ENCODE data around the gene TOMM5.
"Not testable (repeated sequence)": the region's sequence is repeated elsewhere in the genome, so short reads cannot be mapped to it uniquely, and the experiment has no call there.

TOMM5 gene

GRCh38 chr9:37602817-37603216 is 10.4 kb upstream of the TOMM5 start:
- peaks cover 46% of the 10 kb centered on the region for H3K27me3 Mint-ChIP-seq
- H3K27ac Mint-ChIP-seq (ENCODE audit: low read depth) = no peak overlapping the region
- no peaks in the 10 kb centered on the region for H3K36me3 Mint-ChIP-seq (ENCODE audit: insufficient read depth)
- ATAC-seq (replicated peaks; ENCODE audit: extremely low read depth, poor library complexity, severe bottlenecking) (no peak), DNase-seq (ENCODE audit: low spot score in 2 of 2) (no peak)
- no peaks in the 10 kb centered on the region for H3K4me1 Mint-ChIP-seq
- no peak overlapping the region for H3K4me3 Mint-ChIP-seq
- no peaks in the 10 kb centered on the region for H3K9me3 Mint-ChIP-seq

GRCh38 chr9:37602061-37602460 is 9.7 kb upstream of the TOMM5 start:
- not testable (repeated sequence) for DNase-seq (ENCODE audit: low spot score in 2 of 2); H3K9me3 Mint-ChIP-seq; H3K4me3 Mint-ChIP-seq; H3K27ac Mint-ChIP-seq (ENCODE audit: low read depth); ATAC-seq (replicated peaks; ENCODE audit: extremely low read depth, poor library complexity, severe bottlenecking); H3K4me1 Mint-ChIP-seq; H3K36me3 Mint-ChIP-seq (ENCODE audit: insufficient read depth)
- H3K27me3 Mint-ChIP-seq = peaks cover 49% of the 10 kb centered on the region

GRCh38 chr9:37596504-37596903 is 4.1 kb upstream of the TOMM5 start:
- ATAC-seq (replicated peaks; ENCODE audit: extremely low read depth, poor library complexity, severe bottlenecking) (no peak), DNase-seq (ENCODE audit: low spot score in 2 of 2) (no peak)
- Mint-ChIP-seq H3K4me3 (no peak overlapping the region), H3K4me1 (peaks cover 4% of the 10 kb centered on the region), H3K27me3 (peaks cover 34% of the 10 kb centered on the region), H3K36me3 (ENCODE audit: insufficient read depth) (peaks cover 9% of the 10 kb centered on the region), H3K27ac (ENCODE audit: low read depth) (no peak overlapping the region), H3K9me3 (no peaks in the 10 kb centered on the region)

GRCh38 chr9:37593883-37594448 is 1.6 kb upstream of the TOMM5 start:
- Mint-ChIP-seq H3K4me3 (peak overlapping the region; percentile 61), H3K9me3 (no peaks in the 10 kb centered on the region), H3K36me3 (ENCODE audit: insufficient read depth) (peaks cover 14% of the 10 kb centered on the region), H3K4me1 (peaks cover 23% of the 10 kb centered on the region), H3K27ac (ENCODE audit: low read depth) (no peak overlapping the region), H3K27me3 (peaks cover 20% of the 10 kb centered on the region)
- ATAC-seq (replicated peaks; ENCODE audit: extremely low read depth, poor library complexity, severe bottlenecking) (no peak), DNase-seq (ENCODE audit: low spot score in 2 of 2) (no peak)

GRCh38 chr9:37587521-37587920 is 4.9 kb downstream of the TOMM5 start:
- peaks cover 42% of the 10 kb centered on the region for H3K36me3 Mint-ChIP-seq (ENCODE audit: insufficient read depth)
- no peaks in the 10 kb centered on the region for H3K9me3 Mint-ChIP-seq
- H3K27ac Mint-ChIP-seq (ENCODE audit: low read depth) = no peak overlapping the region
- ATAC-seq (replicated peaks; ENCODE audit: extremely low read depth, poor library complexity, severe bottlenecking) = no peak
- no peak for DNase-seq (ENCODE audit: low spot score in 2 of 2)
- no peak overlapping the region for H3K4me3 Mint-ChIP-seq
- no peaks in the 10 kb centered on the region for H3K27me3 Mint-ChIP-seq
- H3K4me1 Mint-ChIP-seq = peaks cover 47% of the 10 kb centered on the region

- Mint-ChIP-seq H3K27ac (ENCODE audit: low read depth) (no peak overlapping the region), H3K9me3 (no peaks in the 10 kb centered on the region), H3K4me3 (no peak overlapping the region), H3K4me1 (peaks cover 31% of the 10 kb centered on the region), H3K36me3 (ENCODE audit: insufficient read depth) (peaks cover 34% of the 10 kb centered on the region), H3K27me3 (no peaks in the 10 kb centered on the region)
- DNase-seq (ENCODE audit: low spot score in 2 of 2) (no peak), ATAC-seq (replicated peaks; ENCODE audit: extremely low read depth, poor library complexity, severe bottlenecking) (no peak)
These were observed 8.8 kb downstream of the TOMM5 start for GRCh38 chr9:37583522-37584121.

- ATAC-seq (replicated peaks; ENCODE audit: extremely low read depth, poor library complexity, severe bottlenecking) (no peak), DNase-seq (ENCODE audit: low spot score in 2 of 2) (no peak)
- H3K27ac Mint-ChIP-seq (ENCODE audit: low read depth) = no peak overlapping the region
- peaks cover 29% of the 10 kb centered on the region for H3K36me3 Mint-ChIP-seq (ENCODE audit: insufficient read depth)
- peaks cover 31% of the 10 kb centered on the region for H3K4me1 Mint-ChIP-seq
- no peaks in the 10 kb centered on the region for H3K27me3 Mint-ChIP-seq
- no peak overlapping the region for H3K4me3 Mint-ChIP-seq
- no peaks in the 10 kb centered on the region for H3K9me3 Mint-ChIP-seq
These were observed 9.7 kb downstream of the TOMM5 start for GRCh38 chr9:37582548-37583157.

GRCh38 chr9:37575921-37576721 is 16.3 kb downstream of the TOMM5 start, which contains the start of gene FBXO10:
Gene FBXO10 (minus strand): TSS chr9:37576380. CDS start chr9:37541768, 34,612 bp downstream.
- H3K4me3 Mint-ChIP-seq = peak within 1 kb of the TSS; percentile 78
- peaks cover 18% of the 10 kb centered on the region for H3K4me1 Mint-ChIP-seq

GRCh38 chr9:37575511-37575914 is 16.9 kb downstream of the TOMM5 start:
- peaks cover 18% of the 10 kb centered on the region for H3K4me1 Mint-ChIP-seq
- no peaks in the 10 kb centered on the region for H3K27me3 Mint-ChIP-seq
- no peaks in the 10 kb centered on the region for H3K9me3 Mint-ChIP-seq
- peak overlapping the region; percentile 29 for H3K27ac Mint-ChIP-seq (ENCODE audit: low read depth)
- H3K4me3 Mint-ChIP-seq = peak overlapping the region; percentile 78
- DNase-seq (ENCODE audit: low spot score in 2 of 2) = no peak
- peaks cover 8% of the 10 kb centered on the region for H3K36me3 Mint-ChIP-seq (ENCODE audit: insufficient read depth)
- ATAC-seq (replicated peaks; ENCODE audit: extremely low read depth, poor library complexity, severe bottlenecking) = no peak

More at GRCh38 chr9:37575921-37576721, 16.3 kb downstream of the TOMM5 start, which contains the start of gene FBXO10:
- no peaks in the 10 kb centered on the region for H3K27me3 Mint-ChIP-seq
- H3K9me3 Mint-ChIP-seq = no peaks in the 10 kb centered on the region
- no peak for DNase-seq (ENCODE audit: low spot score in 2 of 2)
- peak within 1 kb of the TSS; percentile 29 for H3K27ac Mint-ChIP-seq (ENCODE audit: low read depth)
- peak; percentile 56 for ATAC-seq (replicated peaks; ENCODE audit: extremely low read depth, poor library complexity, severe bottlenecking)
- H3K36me3 Mint-ChIP-seq (ENCODE audit: insufficient read depth) = peaks cover 7% of the 10 kb centered on the region

- H3K4me3 Mint-ChIP-seq = peak overlapping the region; percentile 78
- no peak for ATAC-seq (replicated peaks; ENCODE audit: extremely low read depth, poor library complexity, severe bottlenecking)
- H3K9me3 Mint-ChIP-seq = no peaks in the 10 kb centered on the region
These were observed 17.4 kb downstream of the TOMM5 start for GRCh38 chr9:37575001-37575400.

GRCh38 chr9:37574241-37574721 is 18.1 kb downstream of the TOMM5 start:
- H3K36me3 Mint-ChIP-seq (ENCODE audit: insufficient read depth) = peaks cover 6% of the 10 kb centered on the region

More at GRCh38 chr9:37575001-37575400, 17.4 kb downstream of the TOMM5 start:
- Mint-ChIP-seq H3K27ac (ENCODE audit: low read depth) (no peak overlapping the region), H3K36me3 (ENCODE audit: insufficient read depth) (peaks cover 7% of the 10 kb centered on the region), H3K27me3 (no peaks in the 10 kb centered on the region), H3K4me1 (peaks cover 15% of the 10 kb centered on the region)
- DNase-seq (ENCODE audit: low spot score in 2 of 2) = no peak

GRCh38 chr9:37571282-37571681 is 21.1 kb downstream of the TOMM5 start:
- H3K27ac Mint-ChIP-seq (ENCODE audit: low read depth) = no peak overlapping the region
- H3K36me3 Mint-ChIP-seq (ENCODE audit: insufficient read depth) = peaks cover 1% of the 10 kb centered on the region
- H3K4me3 Mint-ChIP-seq = no peak overlapping the region
- H3K9me3 Mint-ChIP-seq = no peaks in the 10 kb centered on the region
- no peaks in the 10 kb centered on the region for H3K27me3 Mint-ChIP-seq
- H3K4me1 Mint-ChIP-seq = peaks cover 3% of the 10 kb centered on the region
- ATAC-seq (replicated peaks; ENCODE audit: extremely low read depth, poor library complexity, severe bottlenecking) (no peak), DNase-seq (ENCODE audit: low spot score in 2 of 2) (no peak)

More at GRCh38 chr9:37574241-37574721, 18.1 kb downstream of the TOMM5 start:
- no peaks in the 10 kb centered on the region for H3K27me3 Mint-ChIP-seq
- ATAC-seq (replicated peaks; ENCODE audit: extremely low read depth, poor library complexity, severe bottlenecking) (no peak), DNase-seq (ENCODE audit: low spot score in 2 of 2) (no peak)
- H3K9me3 Mint-ChIP-seq = no peaks in the 10 kb centered on the region
- H3K27ac Mint-ChIP-seq (ENCODE audit: low read depth) = no peak overlapping the region
- no peak overlapping the region for H3K4me3 Mint-ChIP-seq
- peaks cover 13% of the 10 kb centered on the region for H3K4me1 Mint-ChIP-seq
